Activated CD8-positive, alpha-beta memory T cell treated with anti-CD3 and anti-CD28 coated beads, Interleukin-2, amount 50 U/mL, for 1 hour (primary cell): ENCODE data around the gene ACTL8.

Source experiments
- DNase-seq: peaks from one replicate; pipeline ENCODE4 v3.0.0-alpha.2; 2020; ENCODE audit errors: extremely low read depth

The ACTL8 gene

DNA sequence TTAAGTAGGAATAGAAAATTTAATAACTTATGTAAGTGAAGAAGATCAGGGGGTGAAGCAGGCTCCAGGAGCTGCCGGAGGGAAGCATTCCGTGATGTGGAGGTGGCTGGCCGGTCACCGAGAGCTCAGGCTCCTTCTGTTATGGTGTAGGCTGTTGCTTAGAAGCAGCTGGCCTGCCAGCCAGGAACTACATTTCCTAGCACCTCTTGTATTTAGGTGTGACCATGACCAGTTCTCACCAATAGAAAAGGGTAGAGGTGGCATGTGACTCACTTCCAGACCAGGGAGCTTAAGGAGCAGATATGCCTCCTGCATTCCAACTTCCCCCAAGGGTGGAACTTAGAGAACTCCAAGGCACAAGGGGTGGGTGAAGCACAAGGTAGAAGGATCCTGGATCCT, 120.7 kb downstream of the ACTL8 start:
- DNase-seq, result no peak
